HG03066 (cell line): ENCODE data around the gene SULT1C3.

Source experiments
- ATAC-seq: cut with Tn5 transposase; IDR thresholded peaks from one replicate; pipeline ENCODE4 v1.9.1; 2021; ENCODE audit warnings: low read depth; ENCODE audit not compliant: unreplicated experiment

SULT1C3 gene

DNA sequence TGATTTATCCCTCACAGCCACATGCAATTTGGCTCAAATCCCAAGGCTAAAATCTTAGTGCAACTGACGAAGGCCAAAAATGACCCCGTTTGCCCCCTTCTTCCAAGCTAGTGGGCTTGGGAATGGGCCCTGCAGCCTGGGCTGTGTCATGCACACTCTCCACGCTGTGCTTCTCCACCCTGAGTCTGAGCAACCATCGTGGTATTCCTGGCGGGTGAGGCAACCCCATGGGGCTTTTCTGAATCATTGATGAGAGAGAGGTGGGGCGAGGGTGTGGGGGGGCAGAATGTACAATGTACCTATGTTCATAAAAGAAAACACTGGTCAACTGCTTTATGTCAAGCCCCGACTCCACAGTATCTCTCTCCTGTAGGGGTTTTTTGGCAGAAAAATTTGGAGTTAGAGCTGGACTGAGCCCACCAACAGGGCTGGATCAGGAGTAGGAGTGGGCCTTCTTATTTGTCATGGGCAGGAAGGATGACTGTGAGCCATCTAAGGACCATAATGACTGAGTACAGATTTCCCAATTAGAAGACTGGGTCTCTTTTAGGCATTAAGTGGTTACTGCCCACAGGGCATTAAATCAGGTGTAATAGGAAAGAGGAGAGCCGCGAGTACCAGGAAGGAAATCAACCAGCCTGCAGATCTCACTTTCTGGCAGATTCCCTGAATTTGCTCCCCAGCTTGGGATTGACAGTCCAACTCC, 57.8 kb downstream of the SULT1C3 start:
- ATAC-seq, result no peak

GRCh38 chr2:108301558-108301957, 61.8 kb downstream of the SULT1C3 start:
- no peak for ATAC-seq

GRCh38 chr2:108304975-108305374, 65.2 kb downstream of the SULT1C3 start:
- ATAC-seq, result no peak

GRCh38 chr2:108305901-108306300, 66.1 kb downstream of the SULT1C3 start:
- no peak for ATAC-seq

DNA sequence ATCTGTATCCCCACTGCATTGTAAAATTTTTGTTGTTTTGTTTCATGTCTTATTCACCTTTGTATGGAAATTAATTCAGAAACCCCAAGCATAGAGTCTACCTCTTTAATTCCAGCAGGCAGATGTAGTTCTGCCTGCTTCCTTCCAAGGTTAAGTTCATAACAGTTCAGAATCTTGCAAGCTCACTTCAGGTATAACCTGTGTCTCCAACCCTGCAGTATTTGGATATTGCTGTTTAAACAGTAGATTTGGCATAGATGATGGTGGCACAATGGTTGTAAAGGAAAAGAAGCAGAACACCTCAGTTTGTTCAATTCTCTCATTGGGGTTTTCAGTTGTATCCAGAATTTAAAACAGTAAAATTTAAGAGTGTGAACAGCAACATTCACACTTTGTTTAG, 70.1 kb downstream of the SULT1C3 start:
- no peak for ATAC-seq
